ENCODE results near the gene ENG.
"Not testable (repeated sequence)": the region's sequence is repeated elsewhere in the genome, so short reads cannot be mapped to it uniquely, and the experiment has no call there.

The ENG gene

DNA sequence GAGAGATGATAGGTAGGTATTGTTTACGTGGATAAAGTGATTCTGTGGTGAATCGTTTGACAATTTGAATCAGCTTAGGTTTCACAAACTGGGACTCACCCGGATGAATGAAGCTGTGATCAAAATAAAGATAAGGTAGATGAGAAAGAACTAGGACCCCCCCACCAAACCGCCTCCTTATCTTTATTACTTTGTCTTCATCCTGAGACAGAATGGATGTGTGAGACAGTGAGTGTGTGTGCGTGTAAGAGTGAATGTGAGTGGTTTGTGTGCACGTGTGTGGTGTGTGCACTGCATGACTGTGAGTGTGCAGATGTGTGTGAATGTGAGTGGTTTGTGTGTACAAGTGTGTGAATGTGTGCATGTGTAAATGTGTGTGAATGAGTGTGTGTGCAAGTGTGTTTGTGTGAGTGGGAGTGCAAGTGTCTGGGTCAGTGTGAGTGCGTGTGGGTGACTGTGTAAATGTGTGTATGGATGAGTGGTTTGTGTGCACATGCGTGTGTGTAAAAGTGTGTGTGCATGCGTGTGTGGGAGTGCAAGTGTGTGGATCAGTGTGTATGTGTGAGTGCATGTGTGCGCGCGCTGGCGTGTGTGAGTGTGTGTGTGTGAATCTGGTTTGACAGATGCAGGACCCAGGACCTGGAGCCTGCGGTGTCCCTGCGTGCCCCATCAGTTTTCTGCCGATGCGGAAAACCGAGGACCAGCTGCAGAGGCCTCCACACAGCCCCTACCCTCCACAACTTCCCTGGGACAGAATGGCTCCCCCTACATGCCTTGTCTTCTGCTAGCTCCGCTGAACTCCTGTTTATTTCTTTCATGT lies 11.4 kb upstream of the ENG start:
- no peak for DNase-seq (ENCODE audit: low read depth)

DNA sequence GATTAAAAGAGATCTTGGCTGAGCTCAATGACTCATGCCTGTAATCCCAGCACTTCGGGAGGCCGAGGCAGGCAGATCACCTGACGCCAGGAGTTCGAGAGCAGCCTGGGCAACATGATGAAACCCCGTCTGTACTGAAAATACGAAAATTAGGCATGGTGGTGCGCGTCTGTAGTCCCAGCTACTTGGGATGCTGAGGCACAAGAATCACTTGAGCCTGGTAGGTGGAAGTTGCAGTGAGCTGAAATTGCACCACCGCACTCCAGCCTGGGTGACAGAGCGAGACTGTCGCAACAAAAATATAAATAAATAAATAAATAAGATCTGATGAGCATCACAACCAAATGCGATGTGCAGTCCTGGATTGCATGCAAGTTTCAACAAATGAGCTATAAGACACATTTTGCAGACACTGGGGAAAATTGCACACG lies 8.7 kb upstream of the ENG start:
- DNase-seq (ENCODE audit: low read depth), result no peak

DNA sequence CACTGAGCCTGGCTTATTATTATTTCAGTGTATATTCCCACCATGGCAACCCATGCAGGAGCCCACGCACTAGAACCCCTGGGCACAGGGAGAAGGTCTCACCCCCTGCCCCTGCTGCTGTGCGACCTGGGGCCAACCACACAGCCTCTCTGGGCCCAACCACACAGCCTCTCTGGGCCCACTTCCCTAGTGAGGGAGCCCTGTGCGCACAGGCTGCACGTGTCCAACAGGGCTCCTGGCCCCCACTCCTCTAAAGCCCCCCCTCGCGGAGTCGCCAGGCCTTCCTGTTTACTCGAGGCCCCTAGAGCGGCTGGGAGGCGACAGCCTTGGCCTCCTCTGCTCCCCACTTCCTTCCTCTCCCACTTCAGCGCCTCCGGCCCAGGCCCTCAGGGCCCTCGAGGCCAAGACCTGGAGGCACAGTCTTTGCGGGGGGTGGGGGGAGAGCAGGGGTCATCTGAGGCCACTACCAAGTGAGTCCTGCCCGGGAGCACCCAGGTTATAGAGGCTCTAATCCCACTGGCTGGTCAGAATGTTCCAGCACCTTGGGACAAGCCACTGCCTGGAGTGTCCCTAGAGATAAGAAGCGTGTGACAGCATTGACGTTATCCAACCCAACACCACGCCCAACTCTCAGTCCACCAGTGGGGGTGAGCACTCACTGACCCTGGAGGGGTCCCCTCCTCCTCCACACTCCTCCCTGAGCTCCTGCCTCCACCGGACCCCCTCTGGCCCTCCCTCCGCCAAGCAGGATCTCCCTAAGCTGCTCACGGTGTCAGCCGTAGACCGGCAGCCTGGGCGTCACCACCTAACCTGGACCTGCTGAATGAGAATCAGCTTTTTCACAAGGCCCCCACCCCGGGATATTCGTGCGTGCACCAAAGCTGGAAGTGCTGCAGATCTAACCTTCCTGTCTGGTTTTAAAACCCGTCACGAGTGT lies 7.9 kb upstream of the ENG start:
- peak; percentile 24 for DNase-seq (ENCODE audit: low read depth)

DNA sequence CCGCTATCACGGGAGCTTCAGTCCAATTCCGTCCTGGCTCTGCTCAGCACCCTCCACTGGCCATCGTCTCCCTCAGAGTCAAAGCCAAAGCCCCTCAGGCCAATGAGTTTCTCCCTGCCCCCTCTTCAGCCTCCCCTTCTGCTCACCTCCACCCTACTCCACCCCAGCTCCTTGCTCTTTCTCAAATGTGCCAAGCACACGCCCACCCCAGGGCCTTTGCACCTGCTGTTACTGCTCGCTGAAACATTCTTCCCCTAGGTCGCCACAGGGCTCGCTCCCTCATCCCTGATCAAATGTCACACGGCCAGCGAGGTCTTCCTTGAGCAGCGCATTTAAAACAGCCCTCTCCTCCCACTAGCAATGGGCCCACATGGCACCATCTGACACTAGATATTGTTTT lies 6.3 kb upstream of the ENG start:
- DNase-seq (ENCODE audit: low read depth), result no peak

DNA sequence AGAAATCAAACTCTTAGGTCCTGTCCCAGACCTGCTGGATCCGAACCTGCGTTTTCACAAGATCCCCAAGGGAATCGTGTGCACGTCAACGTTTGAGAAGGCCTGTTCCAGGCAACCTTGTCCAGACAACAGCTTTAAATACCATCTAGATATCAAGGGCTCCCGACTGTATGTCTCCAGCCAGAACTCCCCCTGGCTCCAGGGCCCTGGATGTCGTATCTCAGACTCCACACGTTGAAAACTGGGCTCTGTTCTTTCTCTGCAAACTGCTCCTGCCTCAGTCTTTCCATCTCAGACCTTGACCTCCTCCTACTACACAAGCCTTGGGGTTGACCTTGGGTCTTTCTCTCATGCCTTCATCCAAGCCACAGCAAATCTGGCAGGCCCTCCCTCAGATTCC lies 5.8 kb upstream of the ENG start:
- no peak for DNase-seq (ENCODE audit: low read depth)

DNA sequence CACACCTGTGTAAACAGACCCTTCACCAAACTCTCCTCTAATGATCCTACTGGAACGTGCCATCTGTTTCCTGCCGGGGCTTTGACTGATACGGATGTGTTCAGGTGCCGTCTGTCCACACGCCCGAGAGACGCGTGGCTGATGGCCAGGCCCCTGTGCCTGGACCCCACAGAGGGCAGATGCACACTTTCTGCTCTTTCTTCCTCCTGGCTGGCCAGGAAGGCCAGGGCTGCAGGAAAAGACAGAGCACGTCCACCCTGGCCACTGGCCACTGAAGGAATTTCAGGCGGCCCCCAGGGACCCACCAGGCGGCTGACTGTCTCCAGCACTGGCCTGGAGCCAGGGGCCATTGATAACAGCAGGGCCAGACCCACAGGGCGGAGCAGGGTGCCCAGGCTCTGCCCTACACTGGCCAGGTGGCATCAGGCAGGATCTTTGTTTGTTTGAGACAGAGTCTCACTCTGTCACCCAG lies 3.6 kb upstream of the ENG start:
- DNase-seq (ENCODE audit: low read depth), result no peak

DNA sequence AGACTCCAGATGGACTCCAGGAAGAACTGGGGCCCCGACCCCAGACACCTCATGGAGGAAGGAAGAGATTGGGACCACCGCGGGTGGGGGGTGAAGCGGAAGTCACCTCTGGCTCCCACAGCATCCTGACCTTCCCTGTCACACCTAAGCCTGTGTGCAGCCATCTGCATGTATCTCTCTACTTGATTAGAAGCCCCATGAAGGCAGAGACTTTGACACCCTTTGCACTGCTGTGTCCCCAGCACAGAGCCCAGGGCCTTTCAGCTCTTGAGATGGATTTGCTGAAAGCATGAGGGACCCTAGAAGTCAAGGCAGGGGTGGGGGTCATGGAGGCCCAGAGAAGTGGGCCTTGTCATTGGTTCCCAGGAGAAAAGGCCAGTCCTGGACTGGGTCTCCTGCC lies 2.8 kb upstream of the ENG start:
- no peak for DNase-seq (ENCODE audit: low read depth)

DNA sequence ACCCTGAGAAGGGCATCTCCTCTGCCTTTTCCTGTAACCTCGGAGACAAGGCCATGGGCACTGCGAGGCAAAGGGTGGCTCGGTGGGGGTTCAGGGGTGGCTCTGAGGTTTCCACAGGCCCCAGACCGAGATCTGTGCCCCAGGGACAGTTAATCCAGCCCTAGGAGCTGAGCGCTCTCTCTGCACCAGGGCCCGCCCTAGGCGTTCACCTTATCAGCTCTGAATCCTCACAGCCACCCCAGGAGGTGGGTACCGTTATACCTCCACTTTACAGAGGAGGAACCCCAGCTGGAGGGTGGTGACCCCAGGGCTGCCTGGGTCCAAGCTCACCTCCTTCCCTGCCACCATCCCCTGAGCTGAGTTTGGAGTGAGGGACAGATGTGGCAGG lies 2.3 kb upstream of the ENG start:
- DNase-seq (ENCODE audit: low read depth), result no peak

DNA sequence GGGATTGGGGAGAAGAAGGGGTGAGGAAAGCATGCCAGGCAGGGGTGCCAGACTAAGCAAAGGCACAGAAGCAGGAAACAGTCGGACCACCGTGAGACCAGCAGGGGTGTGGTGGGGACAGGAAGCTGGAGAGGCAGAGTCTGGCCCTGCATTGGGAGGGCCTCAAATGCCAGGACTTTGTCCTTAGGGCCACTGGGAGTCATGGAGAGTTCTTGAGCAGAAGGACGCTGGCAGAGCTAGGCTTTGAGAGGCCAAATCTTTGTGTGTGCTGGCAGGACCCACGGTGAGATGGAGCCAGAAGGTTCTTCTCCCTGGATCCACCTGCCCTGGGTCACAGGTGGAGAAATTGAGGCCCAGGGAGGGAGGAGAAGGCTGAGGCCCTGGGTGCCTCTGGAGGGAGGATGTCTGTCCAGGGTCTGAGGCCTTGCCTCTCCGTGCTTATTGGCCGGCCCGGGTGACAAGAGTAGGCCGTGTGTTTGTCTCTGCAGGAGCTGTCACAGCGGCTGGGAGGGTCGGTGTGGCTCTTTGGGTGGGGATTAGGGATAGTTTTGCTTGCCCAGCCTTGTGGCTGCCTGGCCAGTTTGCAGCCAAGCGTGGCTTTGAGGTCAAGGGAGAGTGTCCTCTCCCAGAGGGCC lies 1.8 kb upstream of the ENG start:
- DNase-seq (ENCODE audit: low read depth), result no peak

DNA sequence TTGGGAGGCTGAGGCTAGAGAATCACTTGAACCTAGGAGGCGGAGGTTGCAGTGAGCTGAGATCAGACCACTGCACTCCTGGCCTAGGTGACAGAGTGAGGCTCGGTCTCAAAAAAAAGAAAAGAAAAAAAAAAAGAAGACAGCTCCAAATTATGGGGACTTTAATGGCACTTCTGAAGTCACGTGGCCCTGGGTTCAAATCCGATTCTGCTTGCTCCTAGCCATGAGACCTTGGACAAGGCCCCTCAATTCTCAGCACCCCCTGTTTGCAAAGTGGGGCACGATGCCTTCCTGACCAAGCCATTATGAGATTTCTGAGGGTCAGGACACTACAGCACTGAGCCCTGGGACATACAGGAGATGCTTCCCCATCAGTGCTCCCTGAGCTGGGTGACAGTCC lies 1.1 kb upstream of the ENG start:
- no peak for DNase-seq (ENCODE audit: low read depth)

DNA sequence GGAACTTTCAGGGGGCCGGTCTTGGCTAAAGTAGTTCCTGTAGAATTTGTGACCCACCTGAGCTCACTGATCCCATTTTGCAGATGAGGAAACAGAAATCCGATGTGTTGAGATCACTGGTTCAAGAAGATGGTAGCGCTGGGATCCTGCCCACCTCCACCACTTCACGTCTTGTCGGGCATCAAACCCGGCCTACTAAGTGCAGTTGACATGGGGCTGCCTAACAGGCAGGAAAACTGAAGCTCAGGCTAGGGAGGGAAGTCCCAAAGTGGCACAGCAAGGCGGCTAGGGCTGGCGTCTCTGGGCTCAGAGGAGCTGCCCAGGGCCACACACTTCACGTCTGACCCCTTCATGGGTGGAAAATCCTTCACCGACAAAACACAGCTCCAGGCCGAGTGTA lies 502 bp upstream of the ENG start:
- no peak for DNase-seq (ENCODE audit: low read depth)

DNA sequence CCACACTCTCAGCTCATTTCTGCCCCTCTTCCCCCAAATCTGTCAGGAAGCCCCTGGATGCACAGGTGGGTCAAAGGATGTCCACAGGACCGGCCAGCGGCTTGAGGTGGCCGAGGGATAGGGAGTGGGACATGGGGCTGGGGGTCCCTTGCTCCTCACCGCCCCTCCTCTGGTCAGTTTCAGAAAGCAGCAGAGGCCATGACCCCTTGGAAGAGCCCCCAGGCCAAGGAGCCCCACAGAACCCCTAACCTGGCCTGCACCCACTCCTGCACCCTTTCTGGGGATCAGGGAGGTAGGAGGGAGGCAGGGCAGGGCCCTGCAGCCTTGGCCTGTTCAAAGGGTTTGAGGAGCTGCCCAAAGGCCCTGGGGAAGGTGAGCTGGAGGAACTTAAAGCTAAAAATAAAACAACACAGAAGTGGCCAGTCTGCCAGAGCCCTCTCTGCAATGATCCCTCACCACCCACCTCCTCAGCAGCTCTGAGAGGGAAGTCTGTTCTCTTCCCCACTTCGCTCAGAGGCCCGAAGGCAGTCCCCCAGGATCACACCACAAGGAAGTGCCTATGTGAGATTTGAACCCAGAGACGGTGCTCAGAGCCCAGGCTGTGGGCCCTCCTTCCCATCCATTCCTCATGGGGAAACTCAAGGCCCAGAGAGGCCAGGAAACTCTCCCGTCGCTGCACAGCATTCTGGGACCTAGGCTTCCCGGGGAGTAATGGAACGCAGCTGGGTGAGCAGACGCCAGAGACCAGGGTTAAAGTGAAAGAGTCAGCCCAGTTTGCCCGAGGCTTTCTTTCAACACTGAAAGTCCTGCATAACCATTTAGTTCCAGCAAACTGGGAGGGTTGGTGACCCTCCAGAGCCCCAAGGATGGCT lies 910 bp downstream of the ENG start:
- DNase-seq (ENCODE audit: low read depth), result no peak

DNA sequence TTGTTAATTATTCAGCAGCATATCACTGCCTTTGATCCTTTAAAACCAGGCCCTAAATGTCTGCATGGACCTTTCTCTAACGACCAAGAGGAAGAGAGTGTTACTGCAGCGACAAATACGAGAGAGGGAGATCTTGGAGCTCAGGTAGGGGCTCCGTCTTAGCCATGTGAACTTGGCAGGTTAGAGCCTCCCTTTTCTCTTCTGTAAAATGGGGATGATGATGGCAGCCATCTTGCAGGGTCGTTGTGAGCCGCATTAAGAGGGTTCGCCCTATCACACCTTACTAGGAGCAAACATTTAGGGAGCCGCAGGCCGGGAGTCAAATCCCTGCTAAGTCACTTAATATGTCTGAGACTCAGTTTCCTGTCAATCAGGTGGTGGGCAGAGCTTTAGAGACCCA lies 1.6 kb downstream of the ENG start:
- DNase-seq (ENCODE audit: low read depth), result no peak

DNA sequence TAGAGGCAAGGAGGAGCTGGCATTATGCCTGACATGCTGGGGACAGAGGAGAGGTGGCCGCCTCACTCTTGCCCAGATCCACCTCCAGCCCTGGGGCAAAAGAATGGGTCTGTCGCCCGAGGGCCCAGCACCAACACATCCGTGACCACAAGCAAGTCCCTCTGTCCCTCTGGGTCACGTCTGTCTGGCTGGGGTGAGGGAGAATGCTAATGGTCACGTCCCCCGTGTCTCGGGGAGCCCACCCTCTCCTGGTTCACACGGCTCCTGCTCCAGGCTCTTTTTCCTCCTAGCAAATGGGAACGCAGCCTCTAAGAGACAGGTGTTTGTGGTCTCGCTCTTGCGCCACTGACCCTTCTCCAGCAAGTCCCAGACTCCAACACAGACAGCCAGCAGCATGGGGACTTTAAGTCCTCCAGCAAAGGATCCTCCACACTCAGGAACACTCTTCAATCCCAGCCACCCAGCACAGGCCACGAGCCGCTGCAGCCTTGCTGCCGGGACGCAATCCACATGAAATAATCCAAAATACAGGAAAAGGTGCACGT lies 4.1 kb downstream of the ENG start:
- DNase-seq (ENCODE audit: low read depth), result no peak

DNA sequence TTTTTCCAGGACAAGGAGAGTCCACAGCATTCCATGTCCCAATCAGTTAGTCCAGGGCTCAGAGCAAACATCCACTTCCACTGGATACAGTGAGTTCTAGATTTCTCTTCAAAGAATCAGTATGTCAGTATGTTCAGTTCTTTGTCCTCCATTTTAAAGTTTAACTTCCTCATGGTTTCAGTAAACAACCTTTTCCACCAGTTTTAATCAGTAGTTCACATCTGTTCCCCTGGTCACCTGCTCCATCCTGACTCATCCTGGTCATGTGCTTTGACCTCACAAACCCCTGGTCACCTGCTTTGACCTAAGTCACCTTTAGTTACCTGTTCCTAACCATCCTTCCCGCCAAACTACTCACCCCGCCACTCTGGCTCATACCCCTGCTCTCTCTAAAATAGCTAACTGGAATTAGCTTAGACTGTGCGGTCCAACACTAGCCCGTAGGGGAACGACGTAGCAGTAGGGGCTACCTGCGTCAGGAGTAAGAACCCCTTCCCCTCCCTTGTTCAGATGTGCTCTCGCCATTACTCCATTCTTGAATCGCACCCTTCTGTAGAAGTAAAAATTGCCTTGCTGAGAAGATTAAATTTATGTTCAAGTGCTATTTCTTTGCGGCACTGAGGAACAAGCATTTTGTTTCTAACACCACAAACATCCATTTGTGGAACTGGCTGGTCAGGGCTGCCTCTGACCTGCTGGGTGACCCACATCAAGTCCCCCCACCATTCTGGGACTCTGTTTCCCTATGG lies 5.5 kb downstream of the ENG start:
- DNase-seq (ENCODE audit: low read depth), result no peak

DNA sequence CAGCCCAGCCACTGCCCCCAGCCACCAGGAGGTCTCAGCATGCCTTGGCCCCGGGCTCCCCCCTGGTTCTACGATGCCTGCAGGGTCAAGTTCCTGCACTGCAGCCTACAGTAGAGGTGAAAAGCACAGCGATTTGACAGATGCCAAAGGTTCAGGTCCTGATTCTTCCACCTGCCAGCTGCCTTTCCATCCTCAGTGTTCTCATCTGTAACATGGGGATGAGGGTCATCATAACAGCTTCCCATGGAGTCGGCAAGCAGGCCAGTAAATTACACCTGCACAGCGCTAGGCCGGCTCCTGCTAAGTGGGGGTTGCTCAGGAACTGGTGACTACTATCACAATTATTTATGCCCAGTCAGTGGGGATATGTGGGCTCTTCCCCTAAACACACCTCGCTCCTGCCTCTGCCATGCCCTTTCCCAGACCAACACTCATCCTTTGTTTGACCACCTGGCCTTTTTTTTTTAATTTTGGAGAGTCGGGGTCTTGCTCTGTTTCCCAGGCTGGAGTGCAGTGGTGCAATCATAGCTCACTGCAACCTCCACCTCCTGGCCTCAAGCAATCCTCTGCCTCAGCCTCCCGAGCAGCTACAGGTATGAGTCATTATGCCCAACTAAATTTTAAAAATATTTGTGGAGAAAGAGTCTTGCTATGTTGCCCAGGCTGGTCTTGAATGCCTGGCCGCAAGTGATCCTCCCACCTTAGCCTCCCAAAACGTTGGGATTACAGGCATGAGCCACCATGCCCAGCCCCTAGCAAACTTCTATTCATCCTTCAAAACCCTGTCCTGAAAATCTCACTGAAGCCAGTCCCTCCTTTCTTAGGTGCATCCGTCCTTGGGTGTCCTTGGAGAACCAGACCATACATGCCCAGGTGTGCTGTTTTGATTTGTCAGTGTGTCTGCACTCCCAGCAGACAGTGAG lies 6.4 kb downstream of the ENG start:
- DNase-seq (ENCODE audit: low read depth), result no peak

DNA sequence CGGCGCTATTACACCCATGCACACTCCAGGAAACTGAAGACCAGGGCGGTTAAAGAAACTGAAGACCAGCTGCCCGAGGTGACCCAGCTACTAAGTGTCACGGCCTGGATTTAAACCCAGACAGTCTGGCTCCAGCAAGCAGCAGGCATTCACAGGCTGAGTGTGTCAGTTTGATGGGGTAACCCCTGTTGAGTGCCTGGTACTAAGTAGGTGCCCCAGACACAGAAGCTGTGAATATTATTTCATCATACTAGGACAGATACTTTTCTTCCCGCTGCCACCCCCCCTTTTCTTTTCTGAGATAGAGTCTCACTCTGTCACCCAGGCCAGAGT lies 7.3 kb downstream of the ENG start:
- no peak for DNase-seq (ENCODE audit: low read depth)

DNA sequence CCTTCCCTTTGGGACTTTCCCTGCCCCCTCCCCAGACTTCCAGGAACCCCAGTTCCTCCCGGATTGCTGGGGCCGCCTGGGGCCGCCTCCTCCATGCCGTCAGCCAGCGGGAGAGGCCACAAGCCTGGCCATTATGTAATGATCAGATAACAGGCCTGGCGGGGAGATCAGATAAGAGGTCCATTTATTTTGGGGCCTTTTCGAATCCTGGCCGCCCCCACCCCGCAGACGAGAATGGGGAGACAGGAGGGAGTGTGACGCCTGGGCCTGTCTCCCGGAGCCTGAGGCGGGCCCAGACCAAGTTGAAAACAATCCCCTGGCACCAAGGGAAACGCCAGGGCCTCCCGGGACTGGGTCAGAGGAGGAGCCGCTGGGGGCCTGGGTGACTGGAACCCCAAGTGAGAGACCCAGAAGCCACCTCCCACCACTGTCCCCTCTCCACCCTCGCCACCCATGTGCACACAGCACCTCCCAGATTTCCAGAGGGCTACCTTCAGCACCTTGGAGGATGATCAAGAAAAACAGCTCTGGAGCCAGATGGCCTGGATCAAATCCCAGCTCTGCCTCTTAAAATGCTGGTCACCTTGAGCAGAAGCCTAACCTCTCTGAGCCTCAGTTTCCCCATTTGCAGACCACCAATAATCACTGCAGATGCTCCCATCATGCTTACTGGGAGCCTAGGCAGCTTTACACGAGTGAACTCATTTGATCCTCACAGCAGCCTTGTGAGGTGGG lies 7.8 kb downstream of the ENG start:
- DNase-seq (ENCODE audit: low read depth), result no peak

DNA sequence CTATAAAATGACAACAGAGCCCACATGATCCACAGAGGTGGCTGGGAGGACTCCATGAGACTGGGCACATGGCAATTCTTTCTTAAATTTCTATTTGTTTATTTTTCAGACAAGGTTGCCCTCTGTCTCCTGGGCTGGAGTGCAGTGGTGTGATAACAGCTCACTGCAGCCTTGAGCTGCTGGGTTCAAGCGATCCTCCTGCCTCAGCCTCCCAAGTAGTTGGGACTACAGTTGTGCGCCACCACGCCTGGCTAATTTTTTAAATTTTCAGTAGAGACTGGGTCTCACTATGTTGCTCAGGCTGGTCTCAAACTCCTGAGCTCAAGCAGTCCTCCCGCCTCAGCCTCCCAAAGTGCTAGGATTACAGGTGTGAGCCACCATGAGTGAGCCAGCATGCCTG lies 8.8 kb downstream of the ENG start:
- DNase-seq (ENCODE audit: low read depth), result not testable (repeated sequence)

Data from stimulated activated CD8-positive, alpha-beta memory T cell treated with anti-CD3 and anti-CD28 coated beads, Interleukin-4, amount 100 ng/mL, for 24 hours (primary cell).